Activated B cell treated with CpG ODN at 0.5 μM for 24 hours (primary cell): ENCODE measurements around the gene LDLRAD1. TPM values are rescaled to one million over a fixed set of nuclear protein-coding genes. Genes with fewer than 3 reads are reported as not detected.

Experiments
- ATAC-seq: fragments of 200-7000 bp; cut with Tn5 transposase; one replicate; pipeline ENCODE4 v1.10.0; 2021; ENCODE audit warnings: low read depth, mild to moderate bottlenecking, moderate library complexity
- CTCF ChIA-PET: fragments of 350-600 bp; sonication (Branson Sonifier 250); formaldehyde crosslinking; loops from one replicate; lab custom pipeline; 2021; ENCODE audit warnings: antibody characterized with exemption; lab: Charles Lee
- POLR2A ChIA-PET: fragments of 350-600 bp; sonication (Branson Sonifier 250); formaldehyde crosslinking; loops from one replicate; lab custom pipeline; 2021; ENCODE audit warnings: antibody characterized with exemption; lab: Charles Lee
- DNase-seq: peaks from one replicate; pipeline ENCODE4 v3.0.0; 2022
- H3K27ac Mint-ChIP-seq: one replicate; pipeline ENCODE4 v1.8.0; 2020; ENCODE audit warnings: mixed read lengths
- H3K27me3 Mint-ChIP-seq: one replicate; pipeline ENCODE4 v1.8.0; 2021; ENCODE audit warnings: mixed read lengths
- H3K36me3 Mint-ChIP-seq: one replicate; pipeline ENCODE4 v1.8.0; 2021; ENCODE audit warnings: low read depth, mixed read lengths
- H3K4me1 Mint-ChIP-seq: one replicate; pipeline ENCODE4 v1.8.0; 2021; ENCODE audit warnings: mixed read lengths
- H3K4me3 Mint-ChIP-seq: one replicate; pipeline ENCODE4 v1.8.0; 2020; ENCODE audit warnings: mild to moderate bottlenecking, mixed read lengths
- H3K9me3 Mint-ChIP-seq: one replicate; pipeline ENCODE4 v1.8.0; 2020; ENCODE audit warnings: mixed read lengths
- intact Hi-C: fragments of 100-400 bp; cut with micrococcal nuclease; formaldehyde crosslinking; loops from one replicate; pipeline ENCODE4 v1.15.1; 2024
- total RNA-seq: library from RNA; stranded (reverse); gene quantifications from 2 replicates; pipeline ENCODE4 v1.2.3, GENCODE V29; 2022
- TF ChIP-seq, protein P1 (sequence below): fragments of 200-600 bp; IDR thresholded peaks from one replicate; pipeline ENCODE4 v1.8.0; 2022; ENCODE audit warnings: antibody characterized with exemption, mild to moderate bottlenecking

The LDLRAD1 gene
- total RNA-seq, 1 donor from 2014 or later: not detected

DNA sequence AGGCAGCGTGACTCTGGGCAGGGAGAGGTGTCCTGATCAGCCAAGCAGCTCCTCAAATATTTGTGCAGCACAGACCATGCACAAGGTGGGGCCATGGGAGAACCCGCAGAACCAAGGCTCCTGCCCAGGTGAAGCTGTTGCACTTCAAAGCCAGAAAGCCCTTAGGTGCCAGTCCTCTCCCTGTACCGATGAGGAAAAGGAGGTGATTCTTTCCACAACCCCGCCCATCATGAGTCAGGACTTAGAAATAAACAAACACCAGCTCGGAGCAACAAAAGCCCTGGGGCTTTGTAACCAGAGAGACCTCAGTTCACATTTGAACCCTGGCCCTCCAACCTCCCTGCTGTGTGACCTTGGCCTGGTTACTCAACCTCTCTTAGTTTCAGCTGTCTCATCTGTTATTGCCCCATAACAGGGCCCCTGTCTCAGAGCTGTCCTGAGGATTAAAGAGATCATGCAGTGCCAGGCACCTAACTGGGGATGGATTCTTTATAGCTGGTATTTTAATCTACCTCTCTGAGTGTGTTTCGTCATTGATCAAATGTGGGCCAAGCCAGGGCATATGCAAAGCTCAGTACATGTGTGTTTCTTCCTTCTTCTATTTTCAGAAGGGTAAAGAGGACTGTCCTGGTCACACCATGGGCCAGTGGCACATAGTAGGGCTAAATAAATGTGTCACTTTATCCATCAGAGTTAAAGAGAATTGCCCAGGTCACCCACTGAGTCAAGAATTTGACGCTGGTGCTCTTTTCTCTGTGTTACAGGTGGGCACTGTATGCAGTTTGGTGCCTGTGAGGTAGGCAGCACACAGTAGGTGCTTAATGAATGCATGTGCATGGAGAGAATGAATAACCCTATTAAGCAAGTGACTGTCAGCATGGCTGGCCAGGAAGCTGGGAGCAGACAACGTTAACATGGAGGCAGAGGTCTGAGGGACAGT lies 1.4 kb downstream of the LDLRAD1 start:
- POLR2A ChIA-PET: no interaction called here
- H3K36me3 Mint-ChIP-seq: no peaks in the 10 kb centered on the region
- H3K4me1 Mint-ChIP-seq: no peaks in the 10 kb centered on the region
- peaks cover 10% of the 10 kb centered on the region for H3K27me3 Mint-ChIP-seq
- no peaks in the 10 kb centered on the region for H3K9me3 Mint-ChIP-seq
- H3K4me3 Mint-ChIP-seq: no peak overlapping the region
- TF ChIP-seq, protein P1, sequence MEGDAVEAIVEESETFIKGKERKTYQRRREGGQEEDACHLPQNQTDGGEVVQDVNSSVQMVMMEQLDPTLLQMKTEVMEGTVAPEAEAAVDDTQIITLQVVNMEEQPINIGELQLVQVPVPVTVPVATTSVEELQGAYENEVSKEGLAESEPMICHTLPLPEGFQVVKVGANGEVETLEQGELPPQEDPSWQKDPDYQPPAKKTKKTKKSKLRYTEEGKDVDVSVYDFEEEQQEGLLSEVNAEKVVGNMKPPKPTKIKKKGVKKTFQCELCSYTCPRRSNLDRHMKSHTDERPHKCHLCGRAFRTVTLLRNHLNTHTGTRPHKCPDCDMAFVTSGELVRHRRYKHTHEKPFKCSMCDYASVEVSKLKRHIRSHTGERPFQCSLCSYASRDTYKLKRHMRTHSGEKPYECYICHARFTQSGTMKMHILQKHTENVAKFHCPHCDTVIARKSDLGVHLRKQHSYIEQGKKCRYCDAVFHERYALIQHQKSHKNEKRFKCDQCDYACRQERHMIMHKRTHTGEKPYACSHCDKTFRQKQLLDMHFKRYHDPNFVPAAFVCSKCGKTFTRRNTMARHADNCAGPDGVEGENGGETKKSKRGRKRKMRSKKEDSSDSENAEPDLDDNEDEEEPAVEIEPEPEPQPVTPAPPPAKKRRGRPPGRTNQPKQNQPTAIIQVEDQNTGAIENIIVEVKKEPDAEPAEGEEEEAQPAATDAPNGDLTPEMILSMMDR: no peak
- no peak for DNase-seq
- CTCF ChIA-PET: no interaction called here
- intact Hi-C loops: no loop called here
- no peak for ATAC-seq
- no peak overlapping the region for H3K27ac Mint-ChIP-seq

- H3K36me3 Mint-ChIP-seq: no peaks in the 10 kb centered on the region
- no peaks in the 10 kb centered on the region for H3K9me3 Mint-ChIP-seq
- no peak overlapping the region for H3K4me3 Mint-ChIP-seq
- peaks cover 16% of the 10 kb centered on the region for H3K27me3 Mint-ChIP-seq
- intact Hi-C loops: no loop called here
- H3K27ac Mint-ChIP-seq: no peak overlapping the region
- no peaks in the 10 kb centered on the region for H3K4me1 Mint-ChIP-seq
- DNase-seq (no peak), ATAC-seq (no peak)
- CTCF ChIA-PET: no interaction called here
- TF ChIP-seq, protein P1: no peak
- POLR2A ChIA-PET: no interaction called here
Measured at GRCh38 chr1:54014009-54014629, 3.9 kb downstream of the LDLRAD1 start.

GRCh38 chr1:54013393-54014008 lies 4.5 kb downstream of the LDLRAD1 start:
- DNase-seq (no peak), ATAC-seq (no peak)
- Mint-ChIP-seq H3K36me3 (no peaks in the 10 kb centered on the region), H3K4me3 (no peak overlapping the region), H3K4me1 (no peaks in the 10 kb centered on the region), H3K27me3 (peaks cover 16% of the 10 kb centered on the region), H3K27ac (no peak overlapping the region), H3K9me3 (no peaks in the 10 kb centered on the region)
- TF ChIP-seq, protein P1: no peak
- intact Hi-C loops: no loop called here
- ChIA-PET POLR2A (no interaction called here), CTCF (no interaction called here)

DNA sequence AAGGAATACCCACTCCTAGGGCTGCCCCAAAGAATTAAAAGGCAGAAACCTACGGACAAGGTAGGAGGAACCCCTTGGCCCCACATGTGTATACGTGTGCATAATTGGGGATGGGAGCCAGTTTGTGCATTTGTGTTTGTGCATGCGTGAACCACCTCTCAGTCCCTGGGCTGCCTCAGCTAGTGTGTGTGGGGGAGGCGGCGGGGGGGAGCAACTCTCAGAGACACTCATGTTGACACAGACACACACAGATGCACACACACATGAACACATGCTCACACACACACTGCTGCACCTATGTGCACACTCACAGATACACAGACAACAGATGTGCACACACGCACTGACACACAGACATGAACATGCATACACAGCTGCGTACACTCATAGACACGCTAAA lies 5.1 kb downstream of the LDLRAD1 start:
- no peak overlapping the region for H3K27ac Mint-ChIP-seq
- intact Hi-C loops: no loop called here
- no peaks in the 10 kb centered on the region for H3K36me3 Mint-ChIP-seq
- no peak overlapping the region for H3K4me3 Mint-ChIP-seq
- DNase-seq (no peak), ATAC-seq (no peak)
- TF ChIP-seq, protein P1: no peak
- CTCF ChIA-PET: no interaction called here
- H3K27me3 Mint-ChIP-seq: peaks cover 19% of the 10 kb centered on the region
- POLR2A ChIA-PET: no interaction called here
- H3K4me1 Mint-ChIP-seq: no peaks in the 10 kb centered on the region
- H3K9me3 Mint-ChIP-seq: no peaks in the 10 kb centered on the region

DNA sequence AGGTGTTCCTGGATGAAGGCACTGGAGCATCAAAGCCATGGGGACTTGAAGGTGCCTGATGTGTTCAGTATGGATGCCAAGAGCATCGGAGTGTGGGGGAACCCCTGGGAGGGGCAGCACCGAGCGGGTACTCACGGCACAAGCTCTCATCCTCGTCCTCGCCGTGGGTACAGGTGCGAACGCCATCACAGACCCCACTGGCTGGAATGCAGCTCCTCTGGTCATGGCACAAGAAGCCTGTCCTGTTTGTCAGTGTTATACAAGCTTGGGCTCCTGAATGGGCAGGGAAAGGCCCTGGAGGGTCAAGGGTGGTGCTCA lies 6.0 kb downstream of the LDLRAD1 start:
- no peaks in the 10 kb centered on the region for H3K4me1 Mint-ChIP-seq

More for the DNA sequence above, 6.0 kb downstream of the LDLRAD1 start:
- no peaks in the 10 kb centered on the region for H3K36me3 Mint-ChIP-seq
- DNase-seq (no peak), ATAC-seq (no peak)
- ChIA-PET CTCF (no interaction called here), POLR2A (no interaction called here)
- intact Hi-C loops: no loop called here
- H3K27me3 Mint-ChIP-seq: peaks cover 19% of the 10 kb centered on the region
- H3K9me3 Mint-ChIP-seq: no peaks in the 10 kb centered on the region
- no peak overlapping the region for H3K27ac Mint-ChIP-seq
- TF ChIP-seq, protein P1: no peak
- H3K4me3 Mint-ChIP-seq: no peak overlapping the region
